Measurements from ENCODE around the gene IFT27. TPM values are rescaled to one million over a fixed set of nuclear protein-coding genes. Genes with fewer than 3 reads are reported as not detected.

The IFT27 gene
- polyA plus RNA-seq, 1 donor from 2014 or later, result 111 TPM

GRCh38 chr22:36768141-36768540, 7.8 kb downstream of the IFT27 start:
- Histone ChIP-seq H3K9me3 (ENCODE audit: low read length) (no peaks in the 10 kb centered on the region), H3K36me3 (ENCODE audit: insufficient read depth, low read length) (no peaks in the 10 kb centered on the region), H3K27ac (ENCODE audit: low read length) (no peak overlapping the region)

GRCh38 chr22:36767035-36767775, 8.7 kb downstream of the IFT27 start:
- no peak overlapping the region for H3K27ac ChIP-seq (ENCODE audit: low read length)
- TF ChIP-seq CTCF (IDR thresholded peaks at IDR 0.05; ENCODE audit: poor library complexity, severe bottlenecking), result no peak
- TF ChIP-seq TAF1 (IDR thresholded peaks at IDR 0.05; ENCODE audit: low read depth), result no peak

More at GRCh38 chr22:36768141-36768540, 7.8 kb downstream of the IFT27 start:
- H2AFZ ChIP-seq (ENCODE audit: low read depth, low read length), result no peak overlapping the region
- TF ChIP-seq, protein P1, sequence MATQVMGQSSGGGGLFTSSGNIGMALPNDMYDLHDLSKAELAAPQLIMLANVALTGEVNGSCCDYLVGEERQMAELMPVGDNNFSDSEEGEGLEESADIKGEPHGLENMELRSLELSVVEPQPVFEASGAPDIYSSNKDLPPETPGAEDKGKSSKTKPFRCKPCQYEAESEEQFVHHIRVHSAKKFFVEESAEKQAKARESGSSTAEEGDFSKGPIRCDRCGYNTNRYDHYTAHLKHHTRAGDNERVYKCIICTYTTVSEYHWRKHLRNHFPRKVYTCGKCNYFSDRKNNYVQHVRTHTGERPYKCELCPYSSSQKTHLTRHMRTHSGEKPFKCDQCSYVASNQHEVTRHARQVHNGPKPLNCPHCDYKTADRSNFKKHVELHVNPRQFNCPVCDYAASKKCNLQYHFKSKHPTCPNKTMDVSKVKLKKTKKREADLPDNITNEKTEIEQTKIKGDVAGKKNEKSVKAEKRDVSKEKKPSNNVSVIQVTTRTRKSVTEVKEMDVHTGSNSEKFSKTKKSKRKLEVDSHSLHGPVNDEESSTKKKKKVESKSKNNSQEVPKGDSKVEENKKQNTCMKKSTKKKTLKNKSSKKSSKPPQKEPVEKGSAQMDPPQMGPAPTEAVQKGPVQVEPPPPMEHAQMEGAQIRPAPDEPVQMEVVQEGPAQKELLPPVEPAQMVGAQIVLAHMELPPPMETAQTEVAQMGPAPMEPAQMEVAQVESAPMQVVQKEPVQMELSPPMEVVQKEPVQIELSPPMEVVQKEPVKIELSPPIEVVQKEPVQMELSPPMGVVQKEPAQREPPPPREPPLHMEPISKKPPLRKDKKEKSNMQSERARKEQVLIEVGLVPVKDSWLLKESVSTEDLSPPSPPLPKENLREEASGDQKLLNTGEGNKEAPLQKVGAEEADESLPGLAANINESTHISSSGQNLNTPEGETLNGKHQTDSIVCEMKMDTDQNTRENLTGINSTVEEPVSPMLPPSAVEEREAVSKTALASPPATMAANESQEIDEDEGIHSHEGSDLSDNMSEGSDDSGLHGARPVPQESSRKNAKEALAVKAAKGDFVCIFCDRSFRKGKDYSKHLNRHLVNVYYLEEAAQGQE (IDR thresholded peaks at IDR 0.05; ENCODE audit: borderline replicate concordance), result no peak
- no peak for TF ChIP-seq MXI1 (conservative IDR thresholded peaks at IDR 0.05; ENCODE audit: poor library complexity, severe bottlenecking)
- TF ChIP-seq RAD21 (conservative IDR thresholded peaks at IDR 0.05), result no peak
- TF ChIP-seq SMC3 (conservative IDR thresholded peaks at IDR 0.05; ENCODE audit: poor library complexity), result no peak
- TF ChIP-seq TAF1 (IDR thresholded peaks at IDR 0.05; ENCODE audit: low read depth), result no peak
- TF ChIP-seq EP300 (conservative IDR thresholded peaks at IDR 0.05; ENCODE audit: poor library complexity, severe bottlenecking), result no peak
- no peak for TF ChIP-seq CTCF (IDR thresholded peaks at IDR 0.05; ENCODE audit: poor library complexity, severe bottlenecking)
- TF ChIP-seq POLR2AphosphoS5 (IDR thresholded peaks at IDR 0.05), result no peak
- no peak for TF ChIP-seq EZH2 (IDR thresholded peaks at IDR 0.05; ENCODE audit: borderline replicate concordance, insufficient read depth, low read length, poor library complexity, severe bottlenecking)
- H3K27me3 ChIP-seq (ENCODE audit: insufficient read depth, low read depth, low read length), result no peaks in the 10 kb centered on the region
- no peaks in the 10 kb centered on the region for H3K9me2 ChIP-seq (ENCODE audit: insufficient read depth, low read length)
- H3F3A ChIP-seq (ENCODE audit: insufficient read depth, low read length, poor library complexity, severe bottlenecking), result no peaks in the 10 kb centered on the region
- no peak overlapping the region for H3K9ac ChIP-seq (ENCODE audit: low read length)
- H3K4me3 ChIP-seq (ENCODE audit: low read length), result no peak overlapping the region
- H3K79me2 ChIP-seq (replicated peaks; ENCODE audit: insufficient read depth, low read length), result peaks cover 3% of the 10 kb centered on the region
- no peak overlapping the region for H3K4me2 ChIP-seq (ENCODE audit: low read length)
- no peaks in the 10 kb centered on the region for H4K20me1 ChIP-seq (ENCODE audit: insufficient read depth)

More at GRCh38 chr22:36767035-36767775, 8.7 kb downstream of the IFT27 start:
- no peak overlapping the region for H3K4me3 ChIP-seq (ENCODE audit: low read length)
- H3K9me3 ChIP-seq (ENCODE audit: low read length), result no peaks in the 10 kb centered on the region
- H3K36me3 ChIP-seq (ENCODE audit: insufficient read depth, low read length), result peaks cover 5% of the 10 kb centered on the region
- H2AFZ ChIP-seq (ENCODE audit: low read depth, low read length), result no peak overlapping the region
- H3K9me2 ChIP-seq (ENCODE audit: insufficient read depth, low read length), result no peaks in the 10 kb centered on the region
- no peaks in the 10 kb centered on the region for H4K20me1 ChIP-seq (ENCODE audit: insufficient read depth)
- H3K9ac ChIP-seq (ENCODE audit: low read length), result no peak overlapping the region
- no peaks in the 10 kb centered on the region for H3F3A ChIP-seq (ENCODE audit: insufficient read depth, low read length, poor library complexity, severe bottlenecking)
- H3K27me3 ChIP-seq (ENCODE audit: insufficient read depth, low read depth, low read length), result no peaks in the 10 kb centered on the region
- no peaks in the 10 kb centered on the region for H3K79me2 ChIP-seq (replicated peaks; ENCODE audit: insufficient read depth, low read length)
- no peak overlapping the region for H3K4me2 ChIP-seq (ENCODE audit: low read length)
